ENCODE data around the gene TMEM178A. TPM values are rescaled to one million over a fixed set of nuclear protein-coding genes. Genes with fewer than 3 reads are reported as not detected.

Gene TMEM178A
- total RNA-seq, 2 donors from 2014 or later = 0.49 to 1.0 TPM

DNA sequence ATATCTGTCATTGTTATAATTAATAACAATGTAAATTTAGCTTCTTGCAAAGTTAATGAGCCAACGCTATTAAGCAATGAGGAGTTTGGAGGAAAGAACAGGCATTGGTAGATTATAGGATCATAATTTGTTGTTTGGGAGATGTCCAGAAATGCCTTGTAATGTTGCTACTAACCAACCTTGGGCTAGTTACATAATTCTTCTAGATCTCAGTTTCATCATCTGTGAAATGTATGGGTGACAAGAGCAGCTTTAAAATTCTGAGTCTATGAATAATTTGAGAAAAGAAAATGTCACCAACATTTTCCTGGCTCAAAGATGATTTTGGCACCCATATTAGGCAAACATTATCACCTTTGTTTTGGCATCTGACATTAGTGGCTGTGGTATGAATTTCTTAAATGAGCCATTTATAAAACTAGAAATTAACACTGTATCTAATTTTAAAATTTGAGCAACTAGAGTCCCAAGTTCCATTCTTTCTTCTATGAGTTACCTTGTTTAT is 2.9 kb downstream of the TMEM178A start:
- no peak for TF ChIP-seq CTCF (IDR thresholded peaks at IDR 0.05)
- intact Hi-C loops (cut with DNase I) = no loop called here
- Histone ChIP-seq H3K9ac (ENCODE audit: low read depth in 2 of 2, low read length in 2 of 2) (no peak overlapping the region), H3K27ac (no peak overlapping the region), H3K9me3 (no peaks in the 10 kb centered on the region), H3K4me1 (no peaks in the 10 kb centered on the region), H3K36me3 (no peaks in the 10 kb centered on the region), H3K4me3 (no peak overlapping the region), H3K27me3 (peaks cover 36% of the 10 kb centered on the region)
- DNase-seq = no peak

DNA sequence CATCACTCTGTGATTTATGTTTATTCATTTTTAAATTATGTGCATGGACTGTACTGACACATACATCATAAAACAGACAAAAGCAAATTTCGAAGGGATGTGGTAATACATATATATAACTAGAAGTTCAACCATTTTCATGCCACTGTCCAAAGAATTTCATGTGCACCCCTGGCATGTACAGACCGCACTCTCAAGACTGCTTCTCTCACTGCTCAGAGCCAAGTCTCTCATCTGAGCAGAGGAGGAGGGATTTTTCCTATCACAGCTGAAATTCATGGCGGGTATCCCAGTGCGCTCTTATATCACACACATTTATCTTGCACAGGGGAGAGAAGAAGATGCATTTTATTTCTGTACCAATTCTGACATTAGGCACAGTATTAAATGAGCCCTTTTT is 5.9 kb downstream of the TMEM178A start:
- Histone ChIP-seq H3K4me3 (no peak overlapping the region), H3K4me1 (no peaks in the 10 kb centered on the region), H3K27ac (no peak overlapping the region), H3K27me3 (peaks cover 16% of the 10 kb centered on the region), H3K9me3 (no peaks in the 10 kb centered on the region), H3K9ac (ENCODE audit: low read depth in 2 of 2, low read length in 2 of 2) (no peak overlapping the region), H3K36me3 (no peaks in the 10 kb centered on the region)
- no peak for TF ChIP-seq CTCF (IDR thresholded peaks at IDR 0.05)
- no peak for DNase-seq
- intact Hi-C loops (cut with DNase I) = no loop called here

DNA sequence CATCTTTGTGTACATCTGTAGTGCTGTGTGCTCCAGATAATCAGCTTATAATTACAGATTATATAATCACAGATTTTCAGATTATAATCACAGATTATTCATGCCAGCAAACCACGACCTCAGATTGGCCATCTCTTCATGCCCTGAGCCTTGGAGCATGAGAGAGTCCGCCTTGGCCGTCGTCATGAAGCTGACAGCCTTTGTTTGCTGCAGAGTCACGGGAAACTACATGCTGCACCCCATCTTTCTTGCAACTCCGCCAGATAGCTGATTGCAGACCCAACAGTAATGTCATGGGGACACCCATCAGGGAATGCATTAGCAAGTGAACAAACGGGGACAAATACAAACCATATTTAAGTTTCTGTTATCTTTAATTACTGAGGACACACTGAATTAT is 7.3 kb downstream of the TMEM178A start:
- no peak overlapping the region for H3K27ac ChIP-seq
- H3K9ac ChIP-seq (ENCODE audit: low read depth in 2 of 2, low read length in 2 of 2) = no peak overlapping the region
- H3K27me3 ChIP-seq = peaks cover 2% of the 10 kb centered on the region
- H3K4me1 ChIP-seq = no peaks in the 10 kb centered on the region
- TF ChIP-seq CTCF (IDR thresholded peaks at IDR 0.05) = no peak
- no peak for DNase-seq
- no peak overlapping the region for H3K4me3 ChIP-seq
- intact Hi-C loops (cut with DNase I) = no loop called here
- no peaks in the 10 kb centered on the region for H3K9me3 ChIP-seq
- H3K36me3 ChIP-seq = no peaks in the 10 kb centered on the region

DNA sequence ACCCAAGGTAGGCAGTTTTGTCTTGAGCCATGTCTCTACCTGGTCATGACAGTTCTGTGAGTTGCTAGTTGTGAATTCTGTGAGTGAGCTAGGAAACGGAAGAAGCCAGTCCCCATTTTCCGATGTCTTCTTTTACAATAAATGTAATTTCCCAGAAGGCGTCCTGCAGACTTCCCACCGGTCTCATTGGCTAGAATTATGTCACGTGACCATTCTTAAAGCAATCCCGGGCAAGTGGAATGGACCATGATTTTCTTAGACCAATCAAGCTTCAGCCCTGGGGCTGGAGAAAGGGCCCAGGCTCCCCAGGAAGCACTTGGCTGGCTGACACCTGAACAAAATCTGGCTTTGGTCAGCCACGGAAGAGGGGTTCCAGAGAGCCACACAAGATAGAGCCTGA is 10.6 kb downstream of the TMEM178A start:
- no peak for TF ChIP-seq CTCF (IDR thresholded peaks at IDR 0.05)
- Histone ChIP-seq H3K4me1 (no peaks in the 10 kb centered on the region), H3K36me3 (no peaks in the 10 kb centered on the region), H3K9ac (ENCODE audit: low read depth in 2 of 2, low read length in 2 of 2) (no peak overlapping the region), H3K4me3 (no peak overlapping the region), H3K27me3 (no peaks in the 10 kb centered on the region), H3K9me3 (no peaks in the 10 kb centered on the region), H3K27ac (no peak overlapping the region)
- no peak for DNase-seq
- intact Hi-C loops (cut with DNase I) = no loop called here

DNA sequence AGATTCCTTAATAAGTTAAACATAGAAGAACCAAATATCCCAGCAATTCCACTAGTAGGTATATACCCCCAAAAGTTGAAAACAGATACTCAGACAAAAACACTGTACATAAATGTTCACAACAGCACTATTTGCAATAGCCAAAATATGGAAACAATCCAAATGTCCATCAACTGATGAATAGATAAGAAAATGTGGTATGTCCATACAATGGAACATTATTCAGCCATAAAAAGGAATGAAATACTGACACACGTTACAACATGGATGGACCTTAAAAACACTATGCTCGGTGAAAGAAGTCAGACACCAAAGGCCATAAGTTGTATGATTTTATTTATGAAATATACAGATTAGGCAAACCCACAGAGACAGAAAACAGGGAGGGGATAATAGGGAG is 12.5 kb downstream of the TMEM178A start:
- no peak overlapping the region for H3K9ac ChIP-seq (ENCODE audit: low read depth in 2 of 2, low read length in 2 of 2)

More for the DNA sequence above, 12.5 kb downstream of the TMEM178A start:
- Histone ChIP-seq H3K27ac (no peak overlapping the region), H3K9me3 (no peaks in the 10 kb centered on the region), H3K27me3 (no peaks in the 10 kb centered on the region), H3K4me3 (no peak overlapping the region), H3K36me3 (no peaks in the 10 kb centered on the region), H3K4me1 (no peaks in the 10 kb centered on the region)
- DNase-seq = no peak
- intact Hi-C loops (cut with DNase I) = no loop called here
- TF ChIP-seq CTCF (IDR thresholded peaks at IDR 0.05) = no peak
